H1 (cell line): ENCODE results near the gene ADGRA3.

Experiments used
- ATF2 ChIP-seq: IDR thresholded peaks from 2 replicates; pipeline ENCODE4 v1.6.1; 2012; ENCODE audit warnings: low read length, inconsistent platforms
- CTCF ChIP-seq, 3 experiments: IDR thresholded peaks; 1 replicate in 2 of 3; 2 replicates in 1 of 3; pipeline versions ENCODE4 v1.5.1 to v1.6.1; 2011; ENCODE audit warnings: low read length in 3 of 3, mild to moderate bottlenecking in 3 of 3, inconsistent platforms in 2 of 3, low read depth in 1 of 3, moderate library complexity in 1 of 3; ENCODE audit not compliant: insufficient read depth in 1 of 3; ENCODE audit errors: control extremely low read depth in 1 of 3
- GABPA ChIP-seq: IDR thresholded peaks from 2 replicates; pipeline ENCODE4 v1.6.1; 2011; ENCODE audit warnings: mild to moderate bottlenecking, low read length, moderate library complexity, borderline replicate concordance; ENCODE audit not compliant: insufficient read depth
- KDM1A ChIP-seq: fragments of 200-600, 300-600 bp; sonication (generic); IDR thresholded peaks from 2 replicates; pipeline ENCODE4 v1.7.1; 2016; ENCODE audit warnings: mild to moderate bottlenecking, low read length, borderline replicate concordance
- RAD21 ChIP-seq, 2 experiments: IDR thresholded peaks in 1 of 2; conservative IDR thresholded peaks in 1 of 2; 2 replicates each; pipeline ENCODE4 v1.6.1; 2011; ENCODE audit warnings: low read depth in 2 of 2, low read length in 2 of 2, improper control_type of control experiment in 1 of 2, inconsistent platforms in 1 of 2, mild to moderate bottlenecking in 1 of 2, moderate library complexity in 1 of 2
- YY1 ChIP-seq: IDR thresholded peaks from 2 replicates; pipeline ENCODE4 v1.6.1; 2011; ENCODE audit warnings: low read depth, mild to moderate bottlenecking, low read length

- no peak for TF ChIP-seq CTCF (IDR thresholded peaks at IDR 0.05; ENCODE audit: control extremely low read depth in 1 of 3, insufficient read depth in 1 of 3, low read depth in 1 of 3, low read length in 3 of 3)
- no peak for TF ChIP-seq GABPA
- no peak for TF ChIP-seq YY1
- no peak for TF ChIP-seq RAD21 (IDR thresholded peaks at IDR 0.05 in 1 of 2, conservative IDR thresholded peaks at IDR 0.05 in 1 of 2; ENCODE audit: low read depth in 2 of 2, low read length in 2 of 2)
- TF ChIP-seq ATF2 = no peak
- no peak for TF ChIP-seq KDM1A
Observed at GRCh38 chr4:22456291-22456690, 59.6 kb downstream of the ADGRA3 start.
